Ecto neural progenitor cell (in vitro differentiated cells): ENCODE data around the gene ACTN2.
A peak's percentile ranks its signal among the peaks of the same experiment; 100 is the strongest.
"Not testable (repeated sequence)": the region's sequence is repeated elsewhere in the genome, so short reads cannot be mapped to it uniquely, and the experiment has no call there.

Experiments used
- DNase-seq: peaks from one replicate; pipeline ENCODE4 v3.0.0-alpha.2; 2018; ENCODE audit warnings: low spot score

ACTN2 gene

GRCh38 chr1:236685917-236686814 is at the start of gene ACTN2:
Gene ACTN2, plus strand, starts transcription at chr1:236686499. Its CDS starts 175 bp downstream, at chr1:236686674.
- peak; percentile 75 for DNase-seq

- DNase-seq = no peak
These were observed 47.4 kb upstream of the ACTN2 start for GRCh38 chr1:236638945-236639344.

GRCh38 chr1:236639686-236640085 is 46.6 kb upstream of the ACTN2 start:
- DNase-seq = no peak

GRCh38 chr1:236642763-236643162 is 43.5 kb upstream of the ACTN2 start:
- DNase-seq = no peak

DNA sequence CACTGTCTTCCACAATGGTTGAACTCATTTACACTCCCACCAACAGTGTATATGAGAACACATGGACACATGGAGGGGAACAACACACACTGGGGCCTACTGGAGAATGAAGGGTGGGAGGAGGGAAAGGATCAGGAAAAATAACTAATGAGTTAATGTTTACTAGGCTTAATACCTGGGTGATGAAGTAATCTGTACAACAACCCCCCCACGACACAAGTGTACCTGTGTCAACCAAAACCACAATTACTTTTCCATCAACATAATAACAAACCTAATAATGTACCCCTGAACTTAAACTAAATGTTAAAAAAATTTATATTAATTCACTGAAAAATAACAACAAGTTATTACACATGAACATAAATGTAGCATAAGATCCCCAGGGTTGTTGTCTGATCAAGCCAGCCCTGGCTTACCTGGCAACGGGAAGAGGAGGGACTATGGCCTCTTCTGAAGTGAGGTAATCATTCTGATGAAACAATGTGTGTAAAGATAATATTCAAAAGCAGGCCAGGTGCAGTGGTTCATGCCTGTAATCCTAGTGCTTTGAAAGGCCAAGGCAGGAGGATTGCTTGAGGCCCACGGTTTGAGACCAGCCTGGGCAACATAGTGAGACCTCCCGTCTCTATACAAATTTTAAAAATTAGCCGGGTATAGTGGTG is 41.2 kb upstream of the ACTN2 start:
- no peak for DNase-seq

- DNase-seq = no peak
These were observed 31.8 kb upstream of the ACTN2 start for GRCh38 chr1:236654511-236654910.

- no peak for DNase-seq
These were observed 31.3 kb upstream of the ACTN2 start for GRCh38 chr1:236654957-236655356.

DNA sequence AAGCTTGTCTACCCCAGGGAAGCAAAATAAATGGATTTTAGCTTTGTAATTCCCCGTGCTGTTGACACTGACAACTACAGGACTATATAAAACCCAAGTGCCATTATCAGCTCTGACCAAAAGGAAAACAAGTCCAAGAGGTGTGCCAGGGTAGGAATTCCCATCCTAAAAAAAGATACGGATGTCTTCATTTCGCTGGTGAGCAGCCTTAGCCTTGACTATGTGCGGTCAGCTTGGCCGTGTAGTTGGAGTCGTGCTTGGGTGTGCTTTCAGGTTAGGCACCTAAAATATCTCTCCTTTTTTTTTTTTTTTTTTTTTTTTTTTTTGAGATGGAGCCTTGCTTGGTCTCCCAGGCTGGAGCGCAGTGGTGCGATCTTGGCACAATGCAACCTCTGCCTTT is 28.9 kb upstream of the ACTN2 start:
- no peak for DNase-seq

GRCh38 chr1:236659792-236660587 is 26.3 kb upstream of the ACTN2 start:
- no peak for DNase-seq

DNA sequence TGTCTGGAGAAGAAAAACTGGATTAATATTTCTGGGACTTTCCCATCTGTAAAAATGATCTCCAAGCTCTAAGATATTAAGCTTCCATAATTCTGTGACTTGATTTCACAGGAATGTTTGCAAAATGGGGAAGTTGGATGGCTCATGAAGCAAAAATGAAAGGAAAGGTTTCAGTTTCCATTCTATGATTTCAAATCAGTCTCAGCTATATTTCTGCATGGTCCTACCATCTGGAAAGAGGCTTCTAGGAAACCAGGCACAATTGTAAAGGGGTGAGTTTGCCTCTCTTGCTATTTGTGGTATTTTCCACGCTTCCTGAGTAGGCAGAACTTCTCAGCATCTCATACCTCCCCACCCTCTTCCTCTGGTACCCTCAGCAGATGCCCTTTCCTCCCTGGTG is 22.4 kb upstream of the ACTN2 start:
- DNase-seq = no peak

DNA sequence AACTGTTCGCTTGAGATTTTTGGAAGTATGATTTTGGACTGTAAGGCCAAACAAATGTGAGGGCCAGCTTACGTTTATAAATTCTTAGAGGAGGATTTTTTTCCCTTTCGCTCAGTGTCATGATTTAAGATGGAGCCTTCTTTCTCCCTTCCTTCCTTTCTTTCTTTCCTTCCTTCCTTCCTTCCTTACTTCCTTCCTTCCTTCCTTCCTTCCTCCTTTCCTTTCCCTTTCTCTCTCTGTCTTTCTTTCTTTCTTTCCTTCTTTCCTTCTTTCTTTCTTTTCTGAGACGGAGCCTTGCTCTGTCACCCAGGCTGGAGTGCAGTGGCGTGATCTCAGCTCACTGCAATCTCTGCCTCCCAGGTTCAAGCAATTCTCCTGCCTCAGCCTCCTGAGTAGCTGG is 17.4 kb upstream of the ACTN2 start:
- DNase-seq = not testable (repeated sequence)

GRCh38 chr1:236670060-236670459 is 16.2 kb upstream of the ACTN2 start:
- no peak for DNase-seq

GRCh38 chr1:236673289-236673919 is 12.9 kb upstream of the ACTN2 start:
- DNase-seq = no peak

DNA sequence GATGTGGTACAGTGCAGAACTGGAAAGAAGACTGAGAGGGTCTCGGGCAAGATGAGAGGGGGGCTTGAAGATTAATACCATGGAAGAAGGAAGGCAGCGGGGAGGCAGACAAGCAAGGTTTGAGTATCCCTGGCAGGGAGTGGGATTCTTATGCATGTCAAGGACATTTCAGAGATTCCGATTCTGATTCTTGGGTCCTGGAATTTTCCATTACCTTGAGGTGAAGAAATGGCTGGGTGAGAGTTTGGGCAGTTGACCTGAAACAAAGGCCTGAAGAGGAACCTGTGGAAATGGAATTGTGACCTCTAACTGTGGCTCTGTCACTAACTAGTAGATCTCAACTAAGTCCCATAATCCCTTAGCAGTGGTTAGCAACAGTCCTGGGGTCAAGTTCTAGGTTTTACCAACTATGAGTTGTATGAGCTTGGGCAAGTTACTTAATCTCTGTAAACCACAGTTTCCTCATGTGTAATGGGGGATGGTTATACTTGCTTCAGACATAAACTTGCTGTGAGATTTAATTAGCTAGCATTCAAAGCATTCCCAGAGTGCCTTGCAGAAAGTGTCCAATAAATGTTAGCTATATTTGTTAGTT is 8.6 kb upstream of the ACTN2 start:
- DNase-seq = no peak

- DNase-seq = no peak
These were observed 5.1 kb upstream of the ACTN2 start for GRCh38 chr1:236681219-236681618.

- DNase-seq = no peak
These were observed 938 bp upstream of the ACTN2 start for GRCh38 chr1:236685205-236685916.

- no peak for DNase-seq
These were observed 489 bp downstream of the ACTN2 start for GRCh38 chr1:236686815-236687160.

GRCh38 chr1:236687273-236687672 is 974 bp downstream of the ACTN2 start:
- no peak for DNase-seq

- no peak for DNase-seq
These were observed 2.4 kb downstream of the ACTN2 start for GRCh38 chr1:236688705-236689104.

DNA sequence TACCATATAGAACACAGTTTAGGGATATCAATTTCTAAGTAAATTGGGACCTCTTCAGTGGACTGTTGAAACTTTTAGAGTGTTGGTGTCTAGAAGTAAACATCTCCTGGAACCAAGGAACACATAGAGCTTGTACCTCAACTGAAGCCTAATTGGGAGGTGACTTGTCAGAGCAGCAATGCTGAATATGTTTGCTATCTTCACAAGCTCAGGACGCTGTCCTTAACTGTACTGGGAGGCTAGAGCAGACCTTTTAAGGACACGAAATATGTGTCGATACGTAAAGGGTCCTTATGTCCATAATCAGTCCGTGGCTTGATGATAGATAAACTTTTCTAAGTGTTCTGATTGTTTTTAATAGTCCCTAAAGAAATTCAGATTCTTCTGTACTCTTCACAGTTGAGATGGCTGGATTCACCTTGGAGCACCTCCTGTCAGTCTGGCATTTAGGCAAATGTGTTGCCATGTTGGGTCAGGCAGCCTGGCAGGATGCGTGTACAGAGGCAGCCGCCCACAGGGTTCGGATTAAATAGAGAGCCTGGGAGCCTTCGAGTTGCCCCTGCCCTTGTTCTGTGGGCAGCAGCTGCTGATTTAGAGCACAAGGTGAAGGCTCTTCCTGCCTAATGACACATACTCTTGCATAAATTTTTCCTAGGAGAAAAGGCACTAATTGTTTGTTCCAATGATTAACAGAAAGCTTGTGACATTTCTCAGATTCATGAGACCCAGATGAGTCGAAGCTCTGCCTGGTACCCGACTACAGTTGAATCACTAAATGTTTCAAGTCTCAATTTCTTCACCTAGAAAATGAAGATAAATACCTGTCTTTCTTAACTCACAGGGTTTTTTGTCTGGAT is 3.6 kb downstream of the ACTN2 start:
- DNase-seq = no peak
